Transverse colon (tissue), 4 donors: ENCODE data around the gene NDRG2. TPM values are rescaled to one million over a fixed set of nuclear protein-coding genes. Genes with fewer than 3 reads are reported as not detected.

Source experiments
- DNase-seq: peaks from one replicate; pipeline ENCODE4 v3.0.0-alpha.2; 2019
- H3K27ac ChIP-seq, 4 donors: fragments of 200-600 bp; sonication (generic); 2 replicates each; pipeline ENCODE4 v1.5.1; 2016 to 2018; ENCODE audit warnings: inconsistent platforms in 4 of 4
- H3K27me3 ChIP-seq: fragments of 200-600 bp; sonication (generic); 2 replicates; pipeline ENCODE4 v1.5.1; 2017; ENCODE audit warnings: inconsistent platforms
- H3K36me3 ChIP-seq, 4 donors: fragments of 200-600 bp; sonication (generic); 2 replicates each; pipeline ENCODE4 v1.5.1; 2017 to 2019; ENCODE audit warnings: inconsistent platforms in 4 of 4
- H3K4me1 ChIP-seq, 4 donors: fragments of 200-600 bp; sonication (generic); 2 replicates each; pipeline ENCODE4 v1.5.1; 2017 to 2020; ENCODE audit warnings: inconsistent platforms in 4 of 4
- H3K4me3 ChIP-seq, 4 donors: fragments of 200-600 bp; sonication (generic); 1 replicate in 1 of 4; 2 replicates in 3 of 4; pipeline versions ENCODE4 v1.5.1 to v1.6.1; 2017 to 2019; ENCODE audit warnings: inconsistent platforms in 4 of 4
- H3K9me3 ChIP-seq, 2 donors: fragments of 200-600 bp; sonication (generic); 2 replicates each; pipeline ENCODE4 v1.5.1; 2017 to 2019; ENCODE audit warnings: inconsistent platforms in 2 of 2
- CTCF ChIP-seq, 5 experiments: fragments of 200-600 bp in 3 of 5; fragments of 450-650 bp in 2 of 5; sonication (generic) in 3 of 5; IDR thresholded peaks; 1 replicate in 2 of 5; 2 replicates in 3 of 5; pipeline ENCODE4 v1.5.1; 2016 to 2017; ENCODE audit warnings: antibody characterized with exemption in 5 of 5, inconsistent platforms in 3 of 5, mild to moderate bottlenecking in 2 of 5, moderate library complexity in 1 of 5
- EP300 ChIP-seq: sonication (generic); formaldehyde crosslinking; IDR thresholded peaks from one replicate; pipeline ENCODE4 v1.6.1; 2017; ENCODE audit warnings: antibody characterized with exemption, low read depth
- POLR2A ChIP-seq: fragments of 450-650 bp; IDR thresholded peaks from one replicate; pipeline ENCODE4 v1.6.1; 2016; ENCODE audit warnings: antibody characterized with exemption, mild to moderate bottlenecking, moderate library complexity
- POLR2AphosphoS5 ChIP-seq, 3 donors: sonication (generic); formaldehyde crosslinking; IDR thresholded peaks; one replicate each; pipeline ENCODE4 v1.6.1; 2016; ENCODE audit warnings: antibody characterized with exemption in 3 of 3
- WGBS, 2 donors: methylation state at CpG; one replicate each; pipeline ENCODE4 v1.1.5; 2018; ENCODE audit warnings: low coverage in 1 of 2; 5-methylcytosine and 5-hydroxymethylcytosine counted together
- in situ Hi-C, 4 donors: fragments of 200-750 bp; cut with MboI; loops; one replicate each; pipeline versions ENCODE4 v1.15.0 to v1.15.1; 2017; ENCODE audit warnings: low sequenced_read_pairs in 3 of 4, low pct_ligation_motif_present in 1 of 4, low pct_unique_long_range_greater_than_20kb in 1 of 4
- intact Hi-C: fragments of 100-400 bp; cut with DNase I; formaldehyde crosslinking; loops from one replicate; pipeline ENCODE4 v1.15.1; 2023; ENCODE audit warnings: low total_unique reads
- total RNA-seq, 4 donors: library from RNA; depleted of rRNA; stranded (reverse); fragments of >200 nt; gene quantifications; one replicate each; pipeline ENCODE4 v1.1.0, GENCODE V29; 2016

NDRG2 gene
- total RNA-seq, 4 donors from 2014 or later, result 144 to 275 (median 192) TPM

DNA sequence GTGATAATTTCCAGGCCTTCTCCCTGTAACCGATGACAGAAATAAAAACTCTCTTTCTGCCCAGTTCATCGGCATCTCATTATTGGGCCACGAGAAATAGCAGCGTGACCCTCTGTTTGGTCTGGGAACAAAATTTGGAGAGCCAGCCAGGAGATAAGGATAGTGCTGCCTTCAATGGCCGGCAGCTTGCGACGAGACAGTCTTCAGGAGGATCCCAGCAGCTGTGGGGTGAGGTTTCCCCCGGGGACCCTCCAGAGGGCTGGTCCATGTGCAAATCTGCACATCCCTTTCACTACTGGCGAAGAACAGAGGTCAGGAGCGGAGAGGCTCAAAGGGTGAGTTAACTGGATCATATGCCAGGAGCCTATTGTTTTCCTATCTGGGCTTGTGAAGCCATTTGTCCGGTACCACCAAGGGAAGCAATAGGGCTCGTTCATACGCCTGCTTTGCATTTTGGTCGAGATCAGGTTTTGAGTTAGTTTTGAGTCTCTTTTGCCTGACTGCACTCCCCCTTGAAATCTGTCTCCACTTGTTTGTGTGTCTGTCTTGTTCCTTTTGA, 21.0 kb downstream of the NDRG2 start:
- no peaks in the 10 kb centered on the region for H3K36me3 ChIP-seq
- intact Hi-C loops (no loop called here), in situ Hi-C loops (no loop called here)
- no peak overlapping the region for H3K4me3 ChIP-seq
- H3K27ac ChIP-seq, result peak overlapping the region; percentile 44 to 75 (median 58)
- TF ChIP-seq POLR2AphosphoS5 (IDR thresholded peaks at IDR 0.05), result no peak
- TF ChIP-seq POLR2A, result no peak
- no peak for TF ChIP-seq CTCF (IDR thresholded peaks at IDR 0.05)
- no peak for TF ChIP-seq EP300
- no peaks in the 10 kb centered on the region for H3K27me3 ChIP-seq
- 57 to 66% methylated on average over 6 to 13 of the region's 14 CpGs for WGBS, 2 donors
- H3K9me3 ChIP-seq, result no peaks in the 10 kb centered on the region
- no peak for DNase-seq
- H3K4me1 ChIP-seq, result peaks cover 0 to 43% (median 28%) of the 10 kb centered on the region in 4 donors

DNA sequence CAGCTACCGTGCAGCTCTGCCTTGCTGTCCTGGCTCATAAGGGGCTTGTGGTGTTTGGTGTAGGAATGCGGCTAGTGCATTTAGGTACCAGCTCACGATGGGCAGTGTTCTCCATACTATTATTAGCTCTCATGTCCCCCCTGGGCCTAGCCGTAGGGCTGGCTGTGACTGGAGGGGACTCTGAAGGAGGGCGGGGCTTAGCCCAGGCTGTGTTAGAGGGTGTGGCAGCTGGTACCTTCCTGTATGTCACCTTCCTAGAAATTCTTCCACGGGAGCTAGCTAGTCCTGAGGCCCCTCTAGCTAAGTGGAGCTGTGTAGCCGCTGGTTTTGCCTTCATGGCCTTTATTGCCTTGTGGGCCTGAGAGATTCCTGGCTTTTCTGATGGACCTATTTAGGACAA, 23.6 kb downstream of the NDRG2 start:
- H3K36me3 ChIP-seq, result peaks cover 0 to 6% (median 2%) of the 10 kb centered on the region in 4 donors
- H3K27ac ChIP-seq, result peak overlapping the region in 2 of 4 donors; percentile 55 to 75
- H3K4me3 ChIP-seq, result no peak overlapping the region
- intact Hi-C loops, result no loop called here
- in situ Hi-C loops, result no loop called here
- peaks cover 0 to 45% (median 25%) of the 10 kb centered on the region in 4 donors for H3K4me1 ChIP-seq
- TF ChIP-seq POLR2AphosphoS5 (IDR thresholded peaks at IDR 0.05) (no peak), CTCF (IDR thresholded peaks at IDR 0.05) (no peak), EP300 (no peak), POLR2A (no peak)
- DNase-seq, result peak; percentile 62
- WGBS, 2 donors, result 59 to 92% methylated on average over 2 to 7 of the region's 7 CpGs
- no peaks in the 10 kb centered on the region for H3K27me3 ChIP-seq
- no peaks in the 10 kb centered on the region for H3K9me3 ChIP-seq

DNA sequence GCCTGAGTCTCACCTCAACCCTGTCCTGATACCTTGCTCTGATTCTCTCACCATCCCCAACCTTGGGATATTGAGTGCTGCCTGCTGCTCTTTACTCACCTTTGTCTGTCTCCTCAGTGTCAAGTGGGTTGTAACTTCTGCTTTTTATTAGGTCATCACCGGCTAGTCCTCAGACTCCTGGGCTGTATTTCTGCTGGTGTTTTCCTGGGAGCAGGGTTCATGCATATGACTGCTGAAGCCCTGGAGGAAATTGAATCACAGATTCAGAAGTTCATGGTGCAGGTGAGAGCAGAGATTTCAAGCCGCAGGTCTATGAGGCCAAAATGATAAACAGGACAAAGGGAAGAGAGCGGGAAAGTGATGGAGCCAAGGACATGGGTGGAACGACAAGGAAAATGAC, 25.3 kb downstream of the NDRG2 start:
- Histone ChIP-seq H3K36me3 (peaks cover 0 to 21% (median 9%) of the 10 kb centered on the region in 4 donors), H3K4me3 (no peak overlapping the region), H3K27ac (peak overlapping the region; percentile 3 to 73 (median 49)), H3K9me3 (no peaks in the 10 kb centered on the region), H3K27me3 (no peaks in the 10 kb centered on the region), H3K4me1 (peaks cover 0 to 45% (median 28%) of the 10 kb centered on the region in 4 donors)
- in situ Hi-C loops (loop anchor here in 1 of 4 donors (25.0 kb wide), 1 partner anchor 312 kb away; the partner anchor contains the start of genes ANG and RNASE4), intact Hi-C loops (no loop called here)
- DNase-seq, result no peak
- TF ChIP-seq EP300 (no peak), CTCF (IDR thresholded peaks at IDR 0.05) (no peak), POLR2A (no peak), POLR2AphosphoS5 (IDR thresholded peaks at IDR 0.05) (no peak)
- 35 to 83% methylated on average over 1 to 4 of the region's 4 CpGs for WGBS, 2 donors

DNA sequence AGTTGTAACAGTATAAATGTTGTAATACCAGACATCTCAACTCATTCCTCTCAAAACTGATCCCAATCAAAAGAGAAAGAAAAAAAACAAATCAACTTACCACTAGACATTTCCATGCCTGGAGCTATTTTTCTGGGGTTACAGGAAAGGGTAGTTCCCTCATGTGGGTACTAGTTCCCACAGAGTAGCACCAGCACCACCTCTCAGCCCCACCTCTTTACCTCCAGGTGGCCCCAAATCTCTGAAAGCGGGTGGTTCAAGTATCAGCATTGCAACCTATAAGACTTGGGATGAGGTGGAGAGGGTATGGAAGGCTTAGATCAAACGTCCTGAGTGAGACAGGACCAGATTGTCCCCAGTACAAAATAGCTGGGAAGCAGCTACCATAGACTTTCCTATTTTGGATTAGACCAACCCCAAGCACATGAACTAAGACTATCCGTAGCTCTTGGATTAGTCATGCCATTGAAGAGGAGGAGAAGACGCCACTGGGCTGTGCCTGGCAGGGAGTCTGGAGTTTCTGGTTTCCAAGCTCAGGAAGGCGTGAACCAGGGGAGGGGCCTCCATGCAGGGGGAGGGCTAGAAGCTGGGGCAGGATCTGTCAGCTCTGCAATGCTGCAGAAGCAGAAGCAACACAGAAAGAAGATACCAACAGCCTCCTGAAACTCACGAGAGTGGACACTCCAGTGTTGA, 26.0 kb downstream of the NDRG2 start, which contains the start of gene SLC39A2:
SLC39A2 (plus strand) TSS at position 620 of the 693 bp plus-strand sequence. CDS start 154 bp downstream, outside the sequence.
- H3K4me1 ChIP-seq, result peaks cover 0 to 45% (median 28%) of the 10 kb centered on the region in 4 donors
- WGBS, 2 donors, result 28 to 40% methylated on average over 3 to 6 of the region's 6 CpGs
- H3K4me3 ChIP-seq, result peak within 1 kb of the TSS in 1 of 4 donors; percentile 8
- peaks cover 0 to 28% (median 12%) of the 10 kb centered on the region in 4 donors for H3K36me3 ChIP-seq
- in situ Hi-C loops, result loop anchor here in 1 of 4 donors (25.0 kb wide), 1 partner anchor 312 kb away; the partner anchor contains the start of genes ANG and RNASE4
- no peaks in the 10 kb centered on the region for H3K27me3 ChIP-seq
- no peaks in the 10 kb centered on the region for H3K9me3 ChIP-seq
- peak; percentile 39 to 62 (median 48) for TF ChIP-seq POLR2AphosphoS5 (IDR thresholded peaks at IDR 0.05)
- TF ChIP-seq CTCF (IDR thresholded peaks at IDR 0.05), result no peak
- no peak for TF ChIP-seq EP300
- peak; percentile 38 for TF ChIP-seq POLR2A
- intact Hi-C loops, result no loop called here
- H3K27ac ChIP-seq, result peak within 1 kb of the TSS; percentile 32 to 73 (median 63)
- peak; percentile 82 for DNase-seq
